Coronary artery (tissue), 2 donors: ENCODE measurements around the gene SERINC5.
"Not testable (repeated sequence)": the region's sequence is repeated elsewhere in the genome, so short reads cannot be mapped to it uniquely, and the experiment has no call there.

Experiments used
- DNase-seq: peaks from one replicate; pipeline ENCODE4 v3.0.0-alpha.2; 2017; ENCODE audit warnings: low spot score
- H3K27ac ChIP-seq, 2 donors: fragments of 200-600 bp; sonication (generic); one replicate each; pipeline ENCODE4 v1.5.1; 2016 to 2019
- H3K4me3 ChIP-seq: fragments of 200-600 bp; sonication (generic); 2 replicates; pipeline ENCODE4 v1.5.1; 2016; ENCODE audit warnings: mild to moderate bottlenecking, moderate library complexity
- CTCF ChIP-seq: fragments of 200-600 bp; sonication (generic); IDR thresholded peaks from one replicate; pipeline ENCODE4 v1.5.1; 2019; ENCODE audit warnings: antibody characterized with exemption

The SERINC5 gene

GRCh38 chr5:80091792-80092192 is 164.1 kb downstream of the SERINC5 start:
- not testable (repeated sequence) for H3K4me3 ChIP-seq, H3K27ac ChIP-seq, DNase-seq
- TF ChIP-seq CTCF = peak; percentile 65

- Histone ChIP-seq H3K27ac (no peak overlapping the region), H3K4me3 (no peak overlapping the region)
- DNase-seq = no peak
- TF ChIP-seq CTCF = no peak
Measured at GRCh38 chr5:80090884-80091166, 165.0 kb downstream of the SERINC5 start.

DNA sequence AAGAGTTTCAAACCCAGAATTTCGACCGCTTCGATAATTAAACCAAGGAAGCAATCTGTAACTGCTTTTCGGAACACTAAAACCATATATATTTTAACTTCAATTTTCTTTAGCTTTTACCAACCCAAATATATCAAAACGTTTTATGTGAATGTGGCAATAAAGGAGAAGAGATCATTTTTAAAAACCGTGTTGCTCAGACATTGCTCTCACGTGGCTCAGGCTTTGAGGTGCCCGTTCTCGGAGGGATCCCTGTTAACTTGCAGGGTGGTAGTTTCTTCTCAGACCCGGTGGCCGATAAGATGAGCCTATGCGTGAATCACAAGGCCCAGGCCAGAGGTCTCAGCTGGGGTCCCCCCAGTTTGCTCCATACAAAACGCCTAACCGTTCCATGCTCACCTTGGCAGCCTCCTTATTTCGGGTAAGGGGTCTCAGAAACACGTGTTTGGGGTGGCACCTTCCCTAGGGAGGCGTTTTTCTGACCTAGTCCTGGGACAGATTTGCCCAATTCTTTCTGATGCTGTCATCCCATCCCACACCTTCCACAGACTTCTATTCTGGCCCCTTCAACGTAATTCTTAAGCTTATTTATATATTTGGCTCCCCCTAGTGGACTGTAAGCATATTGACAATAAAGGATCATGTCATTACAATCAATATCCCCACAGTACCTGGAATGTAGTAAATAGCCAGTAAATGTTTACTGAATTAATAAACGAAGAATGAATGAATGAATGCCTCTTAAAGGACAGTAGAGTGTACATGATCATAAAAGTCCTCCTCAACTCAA is 172.6 kb downstream of the SERINC5 start:
- DNase-seq = peak; percentile 31
- peak overlapping the region; percentile 49 to 69 for H3K27ac ChIP-seq
- peak; percentile 44 for TF ChIP-seq CTCF
- peak overlapping the region; percentile 65 for H3K4me3 ChIP-seq

- no peak for DNase-seq
- peak; percentile 88 for TF ChIP-seq CTCF
- H3K4me3 ChIP-seq = peak overlapping the region; percentile 65
- H3K27ac ChIP-seq = peak overlapping the region; percentile 49 to 69
Measured at GRCh38 chr5:80082731-80083100, 173.1 kb downstream of the SERINC5 start.

DNA sequence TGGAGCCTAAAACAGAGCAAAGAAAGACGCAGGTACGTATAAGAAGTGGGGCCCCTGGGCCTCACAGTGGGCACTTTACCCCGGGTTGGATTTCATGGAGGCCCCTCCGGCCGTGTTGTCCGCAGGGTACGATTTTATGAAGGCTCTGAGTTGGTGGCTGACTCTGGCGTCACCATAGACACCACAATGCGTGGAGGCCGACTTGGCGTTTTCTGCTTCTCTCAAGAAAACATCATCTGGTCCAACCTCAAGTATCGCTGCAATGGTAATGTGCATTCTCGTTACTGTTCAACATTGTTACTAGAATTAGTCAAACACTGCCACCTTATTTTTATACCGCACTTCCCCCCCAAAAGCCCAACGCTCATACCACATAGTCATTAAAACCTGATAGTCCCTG is 173.6 kb downstream of the SERINC5 start:
- peak; percentile 40 for DNase-seq
- Histone ChIP-seq H3K4me3 (peak overlapping the region; percentile 65), H3K27ac (no peak overlapping the region)
- no peak for TF ChIP-seq CTCF

- no peak overlapping the region for H3K4me3 ChIP-seq
- no peak for DNase-seq
- no peak overlapping the region for H3K27ac ChIP-seq
- no peak for TF ChIP-seq CTCF
Measured at GRCh38 chr5:80078921-80079320, 176.9 kb downstream of the SERINC5 start.

GRCh38 chr5:80077051-80077714 is 178.7 kb downstream of the SERINC5 start:
- no peak for DNase-seq
- H3K27ac ChIP-seq = no peak overlapping the region
- TF ChIP-seq CTCF = no peak
- H3K4me3 ChIP-seq = no peak overlapping the region
